Keratinocyte (primary cell): ENCODE measurements around the gene EPHB3. TPM values are rescaled to one million over a fixed set of nuclear protein-coding genes. Genes with fewer than 3 reads are reported as not detected.

Source experiments
- DNase-seq: peaks from one replicate; pipeline ENCODE4 v3.0.0-alpha.2; 2011; ENCODE audit warnings: low read depth, missing footprints, low spot score
- FAIRE-seq: peaks from 2 replicates; lab custom pipeline; 2011; peaks lifted over from hg19 to GRCh38; lab: Jason Lieb, UNC
- H2AFZ ChIP-seq: 2 replicates; pipeline ENCODE4 v1.6.0; 2012; ENCODE audit warnings: low read length, control low read depth, inconsistent platforms; ENCODE audit not compliant: control insufficient read depth
- H3K27ac ChIP-seq: 2 replicates; pipeline ENCODE4 v1.5.1; 2011; ENCODE audit warnings: low read length; ENCODE audit not compliant: control insufficient read depth, insufficient read depth
- H3K27me3 ChIP-seq: 3 replicates; pipeline ENCODE4 v1.6.0; 2011; ENCODE audit warnings: low read length; ENCODE audit not compliant: control insufficient read depth, insufficient read depth; ENCODE audit errors: extremely low read depth
- H3K36me3 ChIP-seq, 2 experiments: 2 replicates in 1 of 2; 3 replicates in 1 of 2; pipeline ENCODE4 v1.5.1; 2011; ENCODE audit warnings: low read length in 2 of 2, mild to moderate bottlenecking in 1 of 2; ENCODE audit not compliant: control insufficient read depth in 2 of 2, insufficient read depth in 2 of 2; ENCODE audit errors: extremely low read depth in 1 of 2
- H3K4me1 ChIP-seq: 3 replicates; pipeline ENCODE4 v1.5.1; 2011; ENCODE audit warnings: low read length; ENCODE audit not compliant: control insufficient read depth, insufficient read depth; ENCODE audit errors: extremely low read depth
- H3K4me2 ChIP-seq: 3 replicates; pipeline ENCODE4 v1.6.0; 2011; ENCODE audit warnings: low read depth, low read length; ENCODE audit not compliant: control insufficient read depth, insufficient read depth; ENCODE audit errors: extremely low read depth
- H3K4me3 ChIP-seq, 3 experiments: fragments of 200-600 bp in 1 of 3; sonication (generic) in 1 of 3; 2 replicates in 2 of 3; 3 replicates in 1 of 3; pipeline ENCODE4 v1.5.1; 2011 to 2016; ENCODE audit warnings: low read length in 3 of 3, mild to moderate bottlenecking in 3 of 3, control low read depth in 2 of 3, inconsistent platforms in 1 of 3, low read depth in 1 of 3, mixed read lengths in 1 of 3, mixed run types in 1 of 3, moderate library complexity in 1 of 3; ENCODE audit not compliant: control insufficient read depth in 2 of 3, insufficient read depth in 2 of 3; ENCODE audit errors: extremely low read depth in 1 of 3
- H3K79me2 ChIP-seq: 2 replicates; pipeline ENCODE4 v1.6.0; 2012; ENCODE audit warnings: low read length; ENCODE audit not compliant: control insufficient read depth, insufficient read depth
- H3K9ac ChIP-seq: 3 replicates; pipeline ENCODE4 v1.6.0; 2011; ENCODE audit warnings: low read length; ENCODE audit not compliant: control insufficient read depth, insufficient read depth; ENCODE audit errors: extremely low read depth
- H3K9me1 ChIP-seq: 3 replicates; pipeline ENCODE4 v1.6.0; 2011; ENCODE audit warnings: low read length; ENCODE audit not compliant: control insufficient read depth, insufficient read depth; ENCODE audit errors: extremely low read depth
- H3K9me3 ChIP-seq: 2 replicates; pipeline ENCODE4 v1.5.1; 2012; ENCODE audit warnings: low read depth, low read length; ENCODE audit not compliant: control insufficient read depth
- H4K20me1 ChIP-seq: 3 replicates; pipeline ENCODE4 v1.6.0; 2011; ENCODE audit warnings: low read length; ENCODE audit not compliant: control insufficient read depth, insufficient read depth; ENCODE audit errors: extremely low read depth
- CTCF ChIP-seq, 3 experiments: IDR thresholded peaks in 1 of 3; conservative IDR thresholded peaks in 1 of 3; optimal IDR thresholded peaks in 1 of 3; 2 replicates in 2 of 3; 3 replicates in 1 of 3; pipeline versions ENCODE3 to v1.5.1; 2011; ENCODE audit warnings: low read length in 3 of 3, mild to moderate bottlenecking in 3 of 3, moderate library complexity in 2 of 3, control low read depth in 1 of 3, inconsistent platforms in 1 of 3; ENCODE audit not compliant: insufficient read depth in 2 of 3; ENCODE audit errors: extremely low read depth in 1 of 3
- EZH2 ChIP-seq: IDR thresholded peaks from one replicate; pipeline ENCODE4 v1.6.1; 2012; ENCODE audit warnings: inconsistent platforms, mild to moderate bottlenecking, low read length, moderate library complexity
- dilution Hi-C: fragments of 300-500 bp; cut with MboI; formaldehyde crosslinking; loops from one replicate; pipeline ENCODE4 v1.7.0; 2020; ENCODE audit warnings: low sequenced_read_pairs; ENCODE audit not compliant: extremely low pct_ligation_motif_present
- polyA plus RNA-seq, 5 experiments: library from polyadenylated mRNA; depleted of rRNA in 3 of 5; stranded (reverse) in 3 of 5; stranded (forward) in 1 of 5; unstranded in 1 of 5; fragments of >200 nt; gene quantifications; 1 replicate in 1 of 5; 2 replicates in 3 of 5; 3 replicates in 1 of 5; pipeline versions ENCODE4 v1.2.1 to v1.2.3, GENCODE V29; 2011 to 2012; ENCODE audit warnings: missing spikeins in 2 of 5, low read depth in 1 of 5, low replicate concordance in 1 of 5

EPHB3 gene
- polyA plus RNA-seq, 1 donor (not counting 4 experiments of a cell fraction or from before 2014, with no cell fraction given) = 2.2 TPM

GRCh38 chr3:184525337-184526087, 36.1 kb upstream of the EPHB3 start:
- H3K36me3 ChIP-seq = no peaks in the 10 kb centered on the region
- peak overlapping the region; percentile 91 for H3K4me2 ChIP-seq

GRCh38 chr3:184526088-184526433, 35.5 kb upstream of the EPHB3 start:
- Histone ChIP-seq H3K9me3 (no peaks in the 10 kb centered on the region), H3K4me2 (peak overlapping the region; percentile 91), H3K4me1 (peaks cover 23% of the 10 kb centered on the region), H3K9ac (no peak overlapping the region), H4K20me1 (no peaks in the 10 kb centered on the region), H3K27ac (no peak overlapping the region), H3K79me2 (no peaks in the 10 kb centered on the region), H2AFZ (peak overlapping the region; percentile 94), H3K36me3 (no peaks in the 10 kb centered on the region), H3K9me1 (no peaks in the 10 kb centered on the region), H3K4me3 (peak overlapping the region in 2 of 3 experiments; percentile 45 to 76), H3K27me3 (no peaks in the 10 kb centered on the region)
- no peak for DNase-seq
- TF ChIP-seq CTCF (optimal IDR thresholded peaks at IDR 0.05 in 1 of 3, IDR thresholded peaks at IDR 0.05 in 1 of 3, conservative IDR thresholded peaks at IDR 0.05 in 1 of 3; ENCODE audit: extremely low read depth in 1 of 3, insufficient read depth in 2 of 3, low read length in 3 of 3) = no peak
- TF ChIP-seq EZH2 = no peak
- dilution Hi-C loops = no loop called here
- no peak for FAIRE-seq

More at GRCh38 chr3:184525337-184526087, 36.1 kb upstream of the EPHB3 start:
- H3K4me1 ChIP-seq = peaks cover 23% of the 10 kb centered on the region
- peak overlapping the region; percentile 66 for H3K9ac ChIP-seq
- DNase-seq (no peak), FAIRE-seq (no peak)
- H3K79me2 ChIP-seq = no peaks in the 10 kb centered on the region
- H3K9me3 ChIP-seq = no peaks in the 10 kb centered on the region
- H4K20me1 ChIP-seq = no peaks in the 10 kb centered on the region
- no peaks in the 10 kb centered on the region for H3K27me3 ChIP-seq
- peak overlapping the region; percentile 94 for H2AFZ ChIP-seq
- dilution Hi-C loops = no loop called here
- TF ChIP-seq CTCF (optimal IDR thresholded peaks at IDR 0.05 in 1 of 3, IDR thresholded peaks at IDR 0.05 in 1 of 3, conservative IDR thresholded peaks at IDR 0.05 in 1 of 3; ENCODE audit: extremely low read depth in 1 of 3, insufficient read depth in 2 of 3, low read length in 3 of 3) (no peak), EZH2 (no peak)
- H3K27ac ChIP-seq = no peak overlapping the region
- no peaks in the 10 kb centered on the region for H3K9me1 ChIP-seq
- peak overlapping the region; percentile 45 to 76 (median 75) for H3K4me3 ChIP-seq
